Stomach (tissue), 9 donors: ENCODE measurements around the gene RDX. TPM values are rescaled to one million over a fixed set of nuclear protein-coding genes. Genes with fewer than 3 reads are reported as not detected.
"Not testable (repeated sequence)": the region's sequence is repeated elsewhere in the genome, so short reads cannot be mapped to it uniquely, and the experiment has no call there.

ENCODE experiments used
- DNase-seq, 2 donors: peaks; one replicate each; pipeline versions ENCODE4 v3.0.0 to v3.0.0-alpha.2; 2013 to 2019
- H3K27ac ChIP-seq, 5 donors: fragments of 200-600 bp in 4 of 5; sonication (generic) in 4 of 5; one replicate each; pipeline ENCODE4 v1.5.1; 2013 to 2019; ENCODE audit warnings: mild to moderate bottlenecking in 1 of 5, moderate library complexity in 1 of 5
- H3K27me3 ChIP-seq, 3 donors: fragments of 200-600 bp; sonication (generic); one replicate each; pipeline ENCODE4 v1.5.1; 2017 to 2019; ENCODE audit warnings: mixed run types in 1 of 3
- H3K36me3 ChIP-seq, 4 donors: fragments of 200-600 bp; sonication (generic); 1 replicate in 3 of 4; 2 replicates in 1 of 4; pipeline ENCODE4 v1.5.1; 2016 to 2019
- H3K4me1 ChIP-seq, 4 donors: fragments of 200-600 bp; sonication (generic); one replicate each; pipeline ENCODE4 v1.5.1; 2016 to 2019
- H3K4me3 ChIP-seq, 4 donors: fragments of 200-600 bp; sonication (generic) in 3 of 4; one replicate each; pipeline ENCODE4 v1.5.1; 2016 to 2019; ENCODE audit warnings: mild to moderate bottlenecking in 1 of 4
- H3K9me3 ChIP-seq, 4 donors: fragments of 200-600 bp; sonication (generic); one replicate each; pipeline ENCODE4 v1.5.1; 2016 to 2019
- EP300 ChIP-seq: sonication (generic); formaldehyde crosslinking; IDR thresholded peaks from one replicate; pipeline ENCODE4 v1.6.1; 2017; ENCODE audit warnings: antibody characterized with exemption
- POLR2A ChIP-seq, 4 donors: fragments of 450-650 bp; IDR thresholded peaks; one replicate each; pipeline ENCODE4 v1.6.1; 2016; ENCODE audit warnings: antibody characterized with exemption in 4 of 4, control low read depth in 2 of 4, mild to moderate bottlenecking in 1 of 4, moderate library complexity in 1 of 4
- POLR2AphosphoS5 ChIP-seq, 3 donors: sonication (generic); formaldehyde crosslinking; IDR thresholded peaks; one replicate each; pipeline ENCODE4 v1.6.1; 2016; ENCODE audit warnings: antibody characterized with exemption in 3 of 3
- WGBS, 5 donors: extraction: QIAGEN DNeasy Blood & Tissue Kit in 3 of 5; methylation state at CpG; one replicate each; pipeline versions ENCODE4 v1.1.5 to v1.1.7; 2013 to 2018; 5-methylcytosine and 5-hydroxymethylcytosine counted together
- intact Hi-C: fragments of 100-400 bp; cut with DNase I; formaldehyde crosslinking; loops from one replicate; pipeline ENCODE4 v1.15.1; 2023; ENCODE audit warnings: low total_unique reads
- polyA plus RNA-seq, 3 donors: library from polyadenylated mRNA; stranded (reverse); fragments of 200-250 nt; gene quantifications; one replicate each; pipeline ENCODE4 v1.2.3, GENCODE V29; 2013
- total RNA-seq, 5 donors: library from RNA; depleted of rRNA; stranded (reverse); fragments of >200 nt; gene quantifications; one replicate each; pipeline versions ENCODE4 v1.1.0 to v1.2.3, GENCODE V29; 2014 to 2016
- TF ChIP-seq, protein P1 (sequence below), 7 experiments: fragments of 450-650 bp in 4 of 7; fragments of 200-600 bp in 3 of 7; sonication (generic) in 3 of 7; IDR thresholded peaks; one replicate each; pipeline ENCODE4 v1.5.1; 2016 to 2019; ENCODE audit warnings: antibody characterized with exemption in 7 of 7, control low read depth in 2 of 7, mild to moderate bottlenecking in 1 of 7
- donor health status: healthy with polysubstance abuse.
- donor health status: Bipolar disorder and iron deficiency.
- donor health status: healthy.

Gene RDX
- total and polyA plus RNA-seq, 8 donors, result 18.1 to 426 (median 55.4) TPM

DNA sequence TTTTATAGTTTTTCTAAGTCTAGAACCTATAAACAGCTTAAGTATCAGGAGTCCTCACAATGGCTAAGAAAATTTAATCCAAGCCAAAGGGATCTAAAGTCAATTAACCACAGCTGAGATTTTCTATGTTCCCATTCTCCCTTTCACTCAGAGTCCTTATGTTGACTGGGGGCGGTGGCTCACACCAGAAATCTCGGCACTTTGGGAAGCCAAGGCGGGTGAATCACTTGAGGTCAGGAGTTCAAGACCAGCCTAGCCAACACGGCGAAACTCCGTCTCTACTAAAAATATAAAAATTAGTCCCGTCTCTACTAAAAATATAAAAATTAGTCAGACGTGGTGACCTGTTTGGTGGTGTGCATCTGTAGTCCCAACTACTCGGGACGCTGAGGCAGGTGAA, 6.9 kb downstream of the RDX start:
- no peak for DNase-seq
- Histone ChIP-seq H3K36me3 (no peaks in the 10 kb centered on the region), H3K4me1 (peaks cover 24 to 85% (median 57%) of the 10 kb centered on the region in 4 donors), H3K27ac (no peak overlapping the region), H3K9me3 (no peaks in the 10 kb centered on the region), H3K27me3 (no peaks in the 10 kb centered on the region), H3K4me3 (no peak overlapping the region)
- 83 to 88% (median 86%) methylated on average over 10 of the region's 10 CpGs for whole genome bisulfite sequencing, 5 donors
- intact Hi-C loops, result no loop called here
- TF ChIP-seq POLR2AphosphoS5 (IDR thresholded peaks at IDR 0.05) (no peak), EP300 (no peak), POLR2A (IDR thresholded peaks at IDR 0.05) (no peak)
- TF ChIP-seq, protein P1, sequence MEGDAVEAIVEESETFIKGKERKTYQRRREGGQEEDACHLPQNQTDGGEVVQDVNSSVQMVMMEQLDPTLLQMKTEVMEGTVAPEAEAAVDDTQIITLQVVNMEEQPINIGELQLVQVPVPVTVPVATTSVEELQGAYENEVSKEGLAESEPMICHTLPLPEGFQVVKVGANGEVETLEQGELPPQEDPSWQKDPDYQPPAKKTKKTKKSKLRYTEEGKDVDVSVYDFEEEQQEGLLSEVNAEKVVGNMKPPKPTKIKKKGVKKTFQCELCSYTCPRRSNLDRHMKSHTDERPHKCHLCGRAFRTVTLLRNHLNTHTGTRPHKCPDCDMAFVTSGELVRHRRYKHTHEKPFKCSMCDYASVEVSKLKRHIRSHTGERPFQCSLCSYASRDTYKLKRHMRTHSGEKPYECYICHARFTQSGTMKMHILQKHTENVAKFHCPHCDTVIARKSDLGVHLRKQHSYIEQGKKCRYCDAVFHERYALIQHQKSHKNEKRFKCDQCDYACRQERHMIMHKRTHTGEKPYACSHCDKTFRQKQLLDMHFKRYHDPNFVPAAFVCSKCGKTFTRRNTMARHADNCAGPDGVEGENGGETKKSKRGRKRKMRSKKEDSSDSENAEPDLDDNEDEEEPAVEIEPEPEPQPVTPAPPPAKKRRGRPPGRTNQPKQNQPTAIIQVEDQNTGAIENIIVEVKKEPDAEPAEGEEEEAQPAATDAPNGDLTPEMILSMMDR (IDR thresholded peaks at IDR 0.05), result no peak

DNA sequence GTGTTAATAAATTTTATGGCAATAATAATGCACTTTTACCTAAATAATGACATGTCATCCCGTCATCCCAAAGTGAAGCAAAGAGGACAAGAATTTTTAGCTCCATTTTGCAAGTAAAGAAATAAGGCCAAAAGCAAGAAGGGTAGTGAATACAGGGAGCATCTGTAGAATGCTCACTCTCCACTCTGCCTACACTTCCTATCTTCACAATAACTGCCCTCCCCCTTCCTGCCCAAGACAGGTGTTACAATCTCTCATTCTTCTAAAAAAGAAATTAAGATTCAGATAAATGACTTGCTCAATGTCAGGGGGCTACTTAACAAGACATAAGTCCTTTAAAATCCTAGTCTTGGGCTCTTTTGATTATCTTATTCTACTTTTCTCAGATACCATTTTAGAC, 8.9 kb downstream of the RDX start:
- Histone ChIP-seq H3K4me3 (no peak overlapping the region), H3K36me3 (no peaks in the 10 kb centered on the region), H3K9me3 (no peaks in the 10 kb centered on the region), H3K27me3 (no peaks in the 10 kb centered on the region), H3K4me1 (peaks cover 9 to 74% (median 43%) of the 10 kb centered on the region in 4 donors), H3K27ac (no peak overlapping the region)
- WGBS, 5 donors, result 81 to 89% (median 83%) methylated on average over 1 of the region's 1 CpG
- DNase-seq, result no peak
- TF ChIP-seq EP300 (no peak), POLR2AphosphoS5 (IDR thresholded peaks at IDR 0.05) (no peak), POLR2A (IDR thresholded peaks at IDR 0.05) (no peak)
- TF ChIP-seq, protein P1 (IDR thresholded peaks at IDR 0.05), result no peak
- intact Hi-C loops, result no loop called here

DNA sequence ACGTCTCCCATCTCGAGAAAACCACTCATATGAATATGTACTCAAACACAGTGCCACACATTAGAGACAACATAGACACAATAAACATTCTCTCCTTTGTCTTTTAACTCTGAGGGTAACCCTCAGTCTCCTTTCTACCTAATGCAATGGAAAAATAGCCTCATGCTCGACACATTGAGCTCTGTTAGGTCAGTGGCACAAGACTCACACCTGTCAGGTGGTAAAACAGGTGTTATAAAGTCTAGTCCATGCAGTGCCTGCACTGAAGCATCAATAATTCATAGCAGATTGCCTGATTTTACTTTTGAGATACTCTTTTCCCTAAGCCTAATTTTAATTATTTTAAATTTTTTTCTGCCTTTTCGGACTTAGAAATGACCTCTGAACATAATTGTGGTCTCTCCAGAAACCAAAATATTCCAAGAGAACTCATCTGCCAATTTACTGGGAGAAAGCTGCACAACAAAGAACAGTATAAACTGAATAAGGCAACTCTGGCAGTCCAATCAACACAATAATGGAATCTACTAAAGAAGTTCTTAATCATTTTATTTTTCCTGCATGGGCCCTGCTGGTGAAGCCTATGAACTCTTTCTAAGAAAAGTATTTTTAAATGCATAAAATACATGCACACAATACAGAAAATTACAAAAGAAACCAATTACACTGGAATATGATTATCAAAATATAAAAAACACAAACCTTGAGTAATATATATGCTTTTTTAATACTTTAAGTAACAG, 9.9 kb downstream of the RDX start:
- Histone ChIP-seq H3K4me3 (no peak overlapping the region), H3K4me1 (peaks cover 3 to 71% (median 35%) of the 10 kb centered on the region in 4 donors), H3K36me3 (no peaks in the 10 kb centered on the region), H3K27me3 (no peaks in the 10 kb centered on the region), H3K27ac (no peak overlapping the region), H3K9me3 (no peaks in the 10 kb centered on the region)
- no peak for DNase-seq
- intact Hi-C loops, result no loop called here
- no peak for TF ChIP-seq EP300
- no peak for TF ChIP-seq POLR2A (IDR thresholded peaks at IDR 0.05)
- no peak for TF ChIP-seq POLR2AphosphoS5 (IDR thresholded peaks at IDR 0.05)
- TF ChIP-seq, protein P1 (IDR thresholded peaks at IDR 0.05), result no peak
- 49 to 67% (median 52%) methylated on average over 4 of the region's 4 CpGs for WGBS, 5 donors

DNA sequence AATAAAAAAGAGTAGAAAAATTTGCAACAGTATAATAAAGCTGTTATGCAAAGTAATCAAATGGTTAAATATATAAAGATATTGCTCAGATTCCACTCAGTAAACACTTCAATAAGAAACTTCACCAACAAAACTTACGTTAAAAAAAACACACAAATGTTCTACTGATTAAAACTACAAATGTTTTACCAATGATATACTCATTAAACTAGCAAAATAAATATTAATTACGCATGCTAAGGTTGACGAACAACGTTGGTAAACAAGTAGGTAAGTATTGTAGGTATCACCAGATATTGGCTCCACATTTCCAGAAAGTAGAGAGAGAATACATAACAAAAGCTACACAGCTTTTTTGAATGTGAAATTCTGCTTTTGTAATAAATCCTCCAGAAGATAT, 12.6 kb downstream of the RDX start:
- Histone ChIP-seq H3K4me3 (no peak overlapping the region), H3K27me3 (no peaks in the 10 kb centered on the region), H3K36me3 (peaks cover 0 to 6% (median 3%) of the 10 kb centered on the region in 4 donors), H3K4me1 (peaks cover 0 to 71% (median 28%) of the 10 kb centered on the region in 4 donors), H3K27ac (no peak overlapping the region), H3K9me3 (no peaks in the 10 kb centered on the region)
- no peak for DNase-seq
- TF ChIP-seq POLR2AphosphoS5 (IDR thresholded peaks at IDR 0.05), result no peak
- intact Hi-C loops, result no loop called here
- 32 to 55% (median 37%) methylated on average over 4 of the region's 4 CpGs for WGBS, 5 donors

DNA sequence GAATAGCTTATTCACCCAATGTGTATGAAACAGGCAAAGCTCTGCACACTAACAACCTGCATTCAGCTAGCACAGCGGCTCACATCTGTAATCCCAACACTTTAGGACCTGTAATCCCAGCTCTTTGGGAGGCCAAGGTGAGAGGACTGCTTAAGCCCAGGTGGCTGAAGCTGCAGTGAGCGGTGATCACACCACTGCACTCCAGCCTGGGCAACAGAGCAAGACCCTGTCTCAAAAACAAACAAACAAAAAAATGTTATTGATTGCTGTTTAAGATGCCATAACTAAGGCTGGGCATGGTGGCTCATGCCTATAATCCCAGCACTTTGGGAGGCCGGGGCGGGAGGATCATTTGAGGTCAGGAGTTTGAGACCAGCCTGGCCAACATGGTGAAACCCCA, 15.8 kb downstream of the RDX start:
- DNase-seq, H3K27me3 ChIP-seq, H3K27ac ChIP-seq, H3K4me3 ChIP-seq, intact Hi-C loops, H3K9me3 ChIP-seq: not testable (repeated sequence)
- H3K36me3 ChIP-seq, result peaks cover 0 to 24% (median 18%) of the 10 kb centered on the region in 4 donors
- H3K4me1 ChIP-seq, result peaks cover 0 to 40% (median 11%) of the 10 kb centered on the region in 4 donors
- WGBS, 5 donors, result 96 to 100% (median 98%) methylated on average over 4 of the region's 4 CpGs
